HG02610 (cell line): ENCODE results near the gene CDC25C.

Experiments
- ATAC-seq: cut with Tn5 transposase; IDR thresholded peaks from one replicate; pipeline ENCODE4 v1.9.1; 2021; ENCODE audit warnings: mild to moderate bottlenecking, moderate library complexity; ENCODE audit not compliant: unreplicated experiment

Gene CDC25C

DNA sequence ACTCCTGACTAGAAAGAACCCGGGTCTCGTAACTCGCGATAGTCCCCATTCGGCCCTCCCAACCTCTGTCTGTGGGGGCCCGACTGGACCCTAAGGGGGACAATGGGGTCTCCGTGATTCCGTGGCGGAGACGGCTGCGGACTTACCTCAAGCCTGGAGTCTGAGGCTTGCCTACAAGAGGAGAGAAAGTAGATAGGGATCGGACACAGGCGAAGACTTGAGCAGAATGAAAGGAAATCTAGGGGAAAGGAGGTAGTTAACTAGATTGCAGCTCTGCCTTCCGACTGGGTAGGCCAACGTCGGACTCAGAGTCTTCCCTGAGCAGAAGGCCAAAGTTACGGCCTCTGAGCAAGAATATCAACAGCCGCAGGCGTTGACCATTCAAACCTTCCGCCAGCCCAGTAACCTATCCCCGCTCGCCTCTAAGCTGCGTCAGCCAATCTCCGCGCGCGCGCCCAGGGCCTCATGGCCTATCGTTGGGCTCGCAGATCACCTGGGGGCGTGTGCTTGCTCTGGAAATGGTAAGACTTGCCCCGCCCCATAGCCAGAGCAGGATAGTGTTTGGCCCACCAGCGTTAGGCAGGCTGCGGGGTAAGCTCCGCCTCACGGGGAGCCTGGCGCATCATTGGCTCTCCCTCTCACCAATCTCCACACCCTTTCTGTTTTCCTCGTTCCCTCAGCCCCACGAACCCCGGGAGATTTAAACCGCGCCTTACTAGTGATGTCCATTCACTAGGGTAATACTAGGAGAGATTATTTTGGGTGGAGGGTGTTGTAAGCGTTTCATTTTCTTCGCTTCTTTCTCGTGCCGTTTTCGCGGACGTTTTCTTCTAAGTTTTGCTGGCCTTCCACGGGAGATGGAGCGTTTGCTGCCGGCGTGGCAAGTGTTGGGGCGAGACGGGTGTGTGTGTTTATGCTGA, at the start of gene CDC25C:
CDC25C (minus strand) TSS at position 356 of the 920 bp plus-strand sequence. CDS start 624 bp downstream, outside the sequence.
- peak; percentile 100 for ATAC-seq

DNA sequence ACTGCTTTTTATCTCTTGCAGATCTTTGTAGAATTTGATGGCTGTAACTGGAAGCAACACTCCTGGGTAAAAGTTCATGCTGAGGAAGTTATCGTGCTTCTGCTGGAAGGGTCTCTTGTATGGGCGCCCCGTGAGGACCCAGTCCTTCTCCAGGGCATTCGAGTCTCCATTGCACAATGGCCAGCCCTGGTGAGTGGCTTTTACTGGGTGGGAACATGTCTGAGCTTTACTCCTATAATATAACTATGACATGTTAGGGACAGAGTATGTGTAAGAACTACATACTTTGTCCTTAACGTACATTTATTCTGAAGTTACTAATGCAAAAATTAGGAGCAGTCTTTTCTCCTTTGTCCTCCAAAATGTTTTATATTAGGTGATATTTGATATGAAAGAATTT, 41.0 kb upstream of the CDC25C start:
- no peak for ATAC-seq

DNA sequence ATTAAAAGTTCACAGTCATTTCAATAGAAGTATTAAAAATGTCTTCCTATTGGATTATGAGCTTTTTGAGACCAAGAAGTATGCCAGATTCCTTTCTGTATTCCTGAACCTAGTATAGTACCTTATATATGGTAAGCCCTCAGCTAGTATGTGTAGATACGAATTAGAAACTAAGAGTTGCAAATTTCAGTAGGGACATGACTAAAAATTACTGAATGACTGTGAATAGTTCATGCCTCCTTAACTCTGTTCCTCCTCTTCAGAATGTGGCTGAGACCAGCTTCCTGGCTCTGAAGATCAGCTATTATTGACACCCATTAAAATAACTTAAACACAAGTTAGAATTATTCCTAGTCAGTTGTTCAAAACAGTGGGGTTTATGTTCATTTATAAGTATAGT, 40.6 kb upstream of the CDC25C start:
- ATAC-seq = peak; percentile 92

DNA sequence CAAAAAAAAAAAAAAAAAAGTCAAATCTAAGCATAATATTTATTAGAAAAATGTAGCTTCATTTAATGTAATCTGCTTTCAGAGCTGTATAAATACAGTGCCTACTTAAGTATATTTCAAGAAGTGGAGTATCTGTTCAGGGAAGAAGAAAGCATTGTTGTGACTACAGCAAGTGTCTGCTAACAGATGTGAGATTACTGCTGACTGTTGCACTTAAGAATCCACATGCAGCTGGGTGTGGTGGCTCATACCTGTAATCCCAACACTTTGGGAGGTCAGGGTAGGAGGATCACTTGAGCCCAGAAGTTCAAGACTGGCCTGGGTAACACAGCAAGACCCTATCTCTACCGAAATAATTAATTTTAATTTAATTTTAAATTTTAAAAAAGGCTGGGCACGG, 39.9 kb upstream of the CDC25C start:
- no peak for ATAC-seq

DNA sequence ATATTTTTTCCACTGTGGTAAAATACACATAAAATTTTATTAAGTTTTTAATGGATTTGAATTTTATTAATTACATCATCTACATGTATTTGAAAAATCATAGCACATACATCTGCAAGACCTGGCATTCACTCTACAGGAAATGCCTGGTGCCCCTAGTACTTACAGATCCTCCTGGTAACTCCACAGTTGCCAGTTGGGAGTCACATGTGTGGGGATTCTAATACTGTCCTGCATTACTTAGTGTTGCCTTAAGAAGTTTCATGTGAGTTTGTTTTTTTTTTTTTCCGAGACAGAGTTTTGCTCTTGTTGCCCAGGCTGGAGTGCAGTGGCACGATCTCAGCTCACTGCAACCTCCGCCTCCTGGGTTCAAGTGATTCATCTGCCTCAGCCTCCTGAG, 38.9 kb upstream of the CDC25C start:
- no peak for ATAC-seq

DNA sequence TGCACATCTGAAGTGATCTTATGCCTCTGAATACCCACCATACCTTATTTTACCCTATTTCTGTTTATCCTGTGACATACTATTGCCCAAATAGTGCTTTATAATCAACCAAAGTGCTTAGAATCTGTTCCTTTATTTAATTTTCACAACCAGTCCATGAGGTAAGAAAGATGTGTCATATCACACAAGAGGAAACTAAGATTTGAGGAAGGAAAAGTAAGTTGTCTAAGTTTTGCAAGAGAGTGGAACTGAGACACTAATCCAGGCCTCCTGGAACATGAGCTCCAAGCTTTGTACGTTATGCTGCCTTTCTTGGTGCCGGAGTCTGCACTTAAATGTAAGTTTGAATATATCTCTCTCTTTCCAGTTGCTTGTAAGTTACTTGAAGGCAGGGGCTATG, 38.1 kb upstream of the CDC25C start:
- ATAC-seq = no peak

DNA sequence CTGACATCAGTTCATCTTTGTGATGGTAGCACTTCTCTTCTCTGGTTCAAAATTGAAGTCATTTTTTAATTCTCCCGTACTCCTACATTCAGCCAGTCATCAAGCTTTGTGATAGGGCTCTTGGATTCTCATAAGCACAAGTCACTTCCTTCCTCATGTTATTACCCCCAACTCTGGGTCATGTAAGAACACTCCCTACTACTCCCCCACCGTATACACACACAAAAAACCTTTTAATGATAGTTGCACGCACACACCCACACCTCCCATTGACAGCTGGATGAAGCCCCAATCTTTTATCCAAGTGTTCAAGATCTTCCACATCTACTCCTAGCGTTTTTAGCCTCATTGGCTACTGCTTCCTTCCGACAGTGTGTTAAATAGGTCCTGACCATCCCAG, 37.7 kb upstream of the CDC25C start:
- no peak for ATAC-seq

DNA sequence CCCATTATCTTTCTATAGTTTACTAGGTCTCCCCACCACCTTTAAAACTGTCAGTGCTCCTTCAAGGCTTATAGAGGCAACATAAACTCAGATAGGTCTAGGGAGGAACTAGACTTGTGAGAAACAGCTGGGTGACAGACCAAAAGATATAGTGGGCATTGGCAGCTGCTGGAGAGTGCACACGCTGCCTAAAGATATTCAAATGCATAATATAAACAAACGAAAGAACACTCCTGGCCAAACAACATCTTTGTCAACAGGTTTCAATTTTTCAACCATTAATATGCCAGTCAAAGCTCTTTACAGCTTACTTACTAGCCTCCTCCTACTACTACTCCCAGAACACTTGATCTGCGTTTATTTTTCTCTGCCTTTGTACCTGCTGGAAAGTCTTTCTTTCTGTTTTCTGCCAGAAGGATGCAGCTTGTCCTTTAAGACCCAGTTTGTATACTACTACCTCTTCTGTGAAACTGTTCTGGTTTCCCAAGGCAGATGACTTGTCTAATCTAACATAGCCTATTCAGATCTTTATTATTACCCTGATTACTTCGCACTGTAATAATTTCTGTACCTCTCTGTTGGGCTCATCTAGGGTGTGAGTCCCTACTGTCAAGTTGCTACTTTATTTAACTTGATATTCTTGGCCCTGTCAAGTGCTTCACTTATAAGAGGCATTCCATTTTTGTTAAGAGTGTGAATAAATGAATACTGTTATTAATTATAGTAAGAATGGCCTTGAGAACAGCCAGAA, 35.2 kb upstream of the CDC25C start:
- no peak for ATAC-seq

DNA sequence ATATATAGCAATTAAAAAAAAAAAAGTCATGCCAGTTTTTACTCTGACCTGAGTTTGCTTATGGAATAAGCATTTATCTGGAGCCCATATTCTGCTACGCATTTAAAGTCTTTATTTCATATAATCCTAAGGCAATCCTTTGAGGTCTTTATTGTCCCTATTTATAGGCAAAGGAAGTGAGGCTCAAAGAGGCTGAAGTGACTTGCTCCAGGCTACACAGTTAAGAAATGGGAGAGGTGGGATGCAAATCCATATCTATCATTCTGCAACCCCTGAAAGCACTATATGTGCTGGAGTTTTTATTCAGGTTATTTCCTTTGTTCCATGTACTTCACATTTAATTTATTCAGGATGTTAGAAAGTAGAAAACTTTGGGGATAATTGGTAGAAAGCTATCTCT, 33.0 kb upstream of the CDC25C start:
- no peak for ATAC-seq

DNA sequence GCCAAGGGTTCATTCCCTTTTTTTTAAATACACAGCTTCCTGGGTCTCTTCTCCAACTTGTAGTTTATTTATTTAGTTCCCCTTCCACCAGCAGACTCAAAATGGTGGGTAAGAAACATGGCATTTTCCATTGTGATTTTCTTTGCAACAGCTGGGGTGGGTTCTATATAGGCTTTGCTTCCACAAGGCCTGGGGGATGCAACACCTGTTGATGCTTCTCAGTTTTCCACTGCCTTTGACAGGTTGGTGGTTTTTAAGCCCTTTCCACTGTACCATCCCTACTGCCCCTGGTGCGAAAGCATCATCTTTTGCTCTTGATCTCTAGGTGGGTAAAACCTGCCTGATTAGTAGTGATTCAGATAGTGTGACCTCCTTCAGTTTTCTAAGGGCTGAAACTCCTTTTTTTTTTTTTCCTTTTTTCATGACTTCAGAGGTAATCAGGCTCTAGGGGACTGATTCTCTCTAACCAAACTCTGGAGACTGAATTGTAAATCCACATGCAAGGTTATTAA, 29.4 kb upstream of the CDC25C start:
- ATAC-seq = no peak

DNA sequence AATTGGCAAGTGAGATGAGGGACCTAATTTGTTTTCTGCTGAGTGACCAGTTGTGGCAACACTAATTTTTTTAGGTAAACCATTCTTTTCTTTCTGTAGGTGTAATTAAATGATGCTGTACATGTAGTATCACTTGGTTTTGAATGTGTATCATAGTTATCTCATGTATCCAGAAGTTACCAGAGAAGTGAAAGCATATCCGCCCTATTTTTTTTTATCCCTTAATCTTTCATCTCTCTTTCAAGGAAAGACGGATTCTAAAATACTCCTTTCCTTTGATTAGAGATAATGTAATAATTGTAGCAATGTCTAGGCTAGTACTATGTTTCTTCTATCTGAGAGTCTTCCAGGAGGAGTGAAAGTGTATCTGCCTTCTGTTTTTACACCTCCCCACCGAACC, 28.0 kb upstream of the CDC25C start:
- no peak for ATAC-seq

DNA sequence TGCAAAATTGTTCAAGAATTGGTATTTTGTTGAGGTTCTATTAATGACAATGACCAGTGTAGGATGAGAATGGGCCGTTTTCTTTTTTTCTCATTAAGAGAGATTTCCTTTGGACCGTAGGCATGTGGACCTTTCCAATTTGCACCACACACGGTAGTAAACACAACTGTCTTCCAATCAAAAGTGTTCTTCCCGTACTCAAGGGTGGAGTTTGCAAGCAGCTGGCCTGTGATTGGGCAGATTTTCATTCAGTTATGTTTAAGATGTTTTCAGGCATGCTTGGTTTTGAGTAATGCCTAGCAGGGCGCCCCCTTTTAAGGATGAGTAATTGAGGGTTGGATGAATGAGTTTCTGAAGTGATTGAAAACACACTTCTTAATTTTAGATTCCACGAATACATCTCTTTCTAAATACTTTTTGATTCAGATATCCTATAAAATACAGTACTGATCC, 23.3 kb upstream of the CDC25C start:
- ATAC-seq = peak; percentile 66

DNA sequence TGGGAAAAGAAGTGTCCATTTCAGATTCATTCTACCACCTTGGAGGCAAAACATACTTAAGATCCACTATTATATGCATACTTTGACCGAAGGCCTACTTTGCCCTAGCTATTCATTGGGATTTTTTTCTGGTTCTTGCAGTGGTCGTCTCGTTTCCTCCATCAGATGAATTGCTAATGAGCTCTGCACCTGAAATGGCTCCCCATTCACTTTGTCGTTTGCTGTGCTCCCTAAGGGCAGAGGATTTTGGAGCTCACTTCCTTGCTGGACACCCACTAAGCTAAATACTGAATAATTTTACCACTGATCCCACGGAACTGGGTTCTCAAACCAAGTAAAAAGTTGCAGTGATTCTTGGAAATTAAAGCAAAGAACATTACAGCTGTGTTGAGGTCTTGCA, 22.8 kb upstream of the CDC25C start:
- no peak for ATAC-seq

DNA sequence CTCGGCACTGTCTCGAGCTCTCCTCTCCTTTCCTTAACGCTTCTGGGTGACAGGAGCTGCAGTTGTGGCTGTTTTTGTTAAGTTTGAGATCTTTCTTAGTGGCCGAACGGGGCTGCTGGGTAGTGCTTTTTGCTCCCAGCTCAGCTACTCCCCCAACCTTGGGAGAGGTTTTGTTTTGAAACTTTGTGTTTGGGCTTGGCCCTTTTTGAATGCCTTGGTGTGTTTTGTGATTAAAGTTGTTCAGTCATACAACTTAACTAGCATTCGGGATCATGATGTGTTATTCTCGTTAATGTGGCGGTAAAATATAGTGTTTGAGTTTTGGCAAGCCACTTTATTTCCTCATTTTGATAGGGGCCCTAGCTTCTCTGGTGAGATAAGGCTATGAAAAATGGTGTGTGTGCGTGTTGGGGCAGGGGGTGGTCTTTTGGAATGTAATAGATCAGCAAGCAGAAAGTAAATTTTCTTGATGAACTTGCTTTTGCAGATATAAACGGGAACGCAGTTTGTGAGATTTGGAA, 22.0 kb upstream of the CDC25C start:
- ATAC-seq = no peak

DNA sequence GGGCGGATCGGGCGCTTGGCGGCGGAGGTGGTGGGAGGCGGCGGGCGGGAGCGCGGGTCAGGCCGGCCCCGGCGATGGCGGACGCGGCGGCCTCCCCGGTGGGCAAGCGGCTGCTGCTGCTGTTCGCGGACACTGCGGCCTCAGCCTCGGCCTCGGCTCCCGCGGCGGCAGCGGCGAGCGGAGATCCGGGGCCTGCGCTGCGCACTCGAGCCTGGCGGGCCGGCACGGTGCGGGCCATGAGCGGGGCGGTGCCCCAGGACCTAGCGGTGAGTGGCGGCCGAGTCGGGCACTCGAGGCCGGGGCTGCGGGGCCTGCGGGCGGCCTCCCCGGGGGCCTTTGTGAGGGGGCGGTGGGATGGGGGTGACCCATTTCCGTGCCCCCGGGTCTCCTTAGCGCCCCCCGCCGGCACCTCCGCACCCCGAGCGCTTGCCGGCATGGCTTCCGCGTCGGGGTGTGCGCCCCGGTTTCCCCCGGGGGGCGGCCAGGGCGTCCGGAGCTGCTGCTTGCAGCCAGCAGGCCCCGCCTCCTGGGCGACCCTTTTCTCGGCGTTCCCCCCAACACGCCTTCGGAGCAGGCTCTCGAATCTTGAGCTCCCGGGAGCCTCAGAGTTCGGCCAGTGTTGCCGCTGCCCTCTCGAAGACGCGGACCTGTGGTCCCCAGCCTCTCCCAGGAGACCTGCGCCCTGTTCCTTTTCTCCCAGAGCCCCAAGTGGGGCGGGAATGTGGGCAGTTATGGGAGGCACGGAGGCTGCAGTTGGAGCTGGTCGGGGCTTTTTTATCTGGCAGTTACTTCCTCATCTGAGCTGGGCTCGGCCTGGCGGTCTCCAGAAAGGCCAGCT, 21.3 kb upstream of the CDC25C start:
- peak; percentile 31 for ATAC-seq

DNA sequence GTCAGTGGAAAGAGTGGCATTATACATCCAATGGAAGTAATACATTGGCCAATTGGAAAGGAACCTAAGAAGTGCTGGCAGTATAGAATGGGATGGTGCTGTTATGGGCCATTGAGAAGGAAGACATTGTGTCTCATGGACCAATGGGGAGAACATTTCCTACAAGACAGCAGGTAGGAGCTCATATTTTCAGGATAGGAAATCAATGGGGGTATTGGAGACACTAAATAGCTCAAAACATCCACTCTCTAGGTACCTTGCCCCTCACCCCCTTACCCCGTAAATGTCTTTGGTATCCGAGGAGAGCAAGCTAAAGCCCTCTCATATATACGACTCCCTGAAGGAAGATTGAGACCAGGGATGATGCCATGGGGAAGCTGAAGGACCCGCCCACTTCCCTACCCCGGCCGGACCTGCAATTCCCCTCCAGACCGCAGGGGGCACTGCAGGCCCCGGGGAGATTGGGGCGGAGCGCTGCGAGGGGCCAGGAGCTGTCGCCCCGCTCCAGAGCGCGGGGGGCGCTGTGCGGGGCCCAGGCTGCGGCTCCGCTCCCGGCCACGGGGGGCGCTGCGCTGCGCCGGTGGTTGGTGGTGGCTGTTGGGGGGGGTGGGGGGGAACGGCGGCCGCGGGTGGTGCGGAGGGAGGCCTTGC, 20.6 kb upstream of the CDC25C start, which contains the start of gene KDM3B:
KDM3B (plus strand) TSS at position 615 of the 651 bp plus-strand sequence. CDS start 111 bp downstream, outside the sequence.
- ATAC-seq = peak; percentile 67

DNA sequence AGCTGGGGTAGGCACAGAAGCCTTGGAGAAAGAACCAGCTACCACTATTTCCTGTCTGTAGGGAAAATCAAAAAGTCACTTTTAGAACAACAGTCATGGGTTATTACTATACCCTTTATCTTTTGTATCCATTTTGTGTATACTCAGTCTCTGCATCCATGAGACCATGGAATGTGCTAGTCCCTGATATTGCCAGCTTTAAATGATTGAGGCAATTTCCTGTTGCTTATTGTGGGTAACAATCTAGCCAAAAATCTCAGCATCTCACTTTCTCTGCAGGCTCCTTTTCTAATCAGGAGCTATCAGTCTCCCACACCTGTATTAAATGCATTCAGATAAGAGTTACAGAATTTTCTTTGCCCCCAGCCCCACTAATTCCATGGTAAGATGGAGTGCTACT, 19.9 kb upstream of the CDC25C start:
- ATAC-seq = no peak

DNA sequence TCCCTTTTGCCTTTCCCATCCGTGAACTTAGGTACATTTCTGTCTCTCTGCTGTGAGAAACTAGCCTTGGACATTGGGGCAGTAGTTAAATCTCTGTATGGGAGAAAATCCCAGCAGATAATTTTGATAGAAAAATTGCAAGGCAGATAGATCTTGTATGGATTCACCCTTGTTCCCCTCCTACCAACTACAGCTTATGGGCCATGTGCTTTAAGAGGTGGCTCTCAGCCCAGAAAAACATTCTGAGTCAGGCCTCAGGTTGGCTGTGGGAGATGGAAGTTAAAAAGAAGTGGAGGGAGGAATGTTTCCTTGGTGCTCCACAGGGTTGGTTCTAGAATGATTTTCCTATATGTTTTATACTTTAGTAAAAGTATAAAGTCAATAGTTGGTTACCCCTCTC, 19.5 kb upstream of the CDC25C start:
- no peak for ATAC-seq

DNA sequence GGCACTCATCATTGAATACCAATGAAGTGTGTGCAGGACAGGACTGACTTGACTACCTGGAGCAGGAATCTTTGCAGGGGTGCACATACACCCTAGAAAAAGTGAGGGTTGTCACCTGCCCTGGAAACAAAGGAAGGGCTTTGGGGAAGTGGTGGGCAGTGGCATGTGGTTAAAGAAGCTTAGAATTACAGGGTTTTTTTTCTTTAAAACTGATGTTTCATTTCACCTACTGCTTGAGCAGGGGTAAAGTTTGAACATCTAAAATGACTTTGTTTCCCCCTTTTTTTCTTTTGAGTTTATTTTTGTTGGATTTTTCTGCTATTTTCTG, 18.9 kb upstream of the CDC25C start:
- no peak for ATAC-seq
